GM06990 (cell line): ENCODE measurements around the gene CFAP92.

Source experiments
- DNase-seq: peaks from one replicate; pipeline ENCODE4 v3.0.0-alpha.2; 2011; ENCODE audit not compliant: insufficient read length; ENCODE audit errors: extremely low read depth
- H3K27me3 ChIP-seq: replicated peaks from 2 replicates; pipeline ENCODE4 v1.6.0; 2011; ENCODE audit warnings: low read length; ENCODE audit not compliant: control insufficient read depth, insufficient read depth
- H3K36me3 ChIP-seq: 2 replicates; pipeline ENCODE4 v1.5.1; 2011; ENCODE audit warnings: low read length; ENCODE audit not compliant: control insufficient read depth, insufficient read depth
- H3K4me3 ChIP-seq: replicated peaks from 2 replicates; pipeline ENCODE4 v1.5.1; 2011; ENCODE audit warnings: low read depth, mild to moderate bottlenecking, control low read depth, low read length
- CTCF ChIP-seq: IDR thresholded peaks from 2 replicates; pipeline ENCODE4 v1.5.1; 2011; ENCODE audit warnings: low read length, control low read depth, mild to moderate bottlenecking, inconsistent platforms; ENCODE audit not compliant: insufficient read depth, poor library complexity, severe bottlenecking

The CFAP92 gene

DNA sequence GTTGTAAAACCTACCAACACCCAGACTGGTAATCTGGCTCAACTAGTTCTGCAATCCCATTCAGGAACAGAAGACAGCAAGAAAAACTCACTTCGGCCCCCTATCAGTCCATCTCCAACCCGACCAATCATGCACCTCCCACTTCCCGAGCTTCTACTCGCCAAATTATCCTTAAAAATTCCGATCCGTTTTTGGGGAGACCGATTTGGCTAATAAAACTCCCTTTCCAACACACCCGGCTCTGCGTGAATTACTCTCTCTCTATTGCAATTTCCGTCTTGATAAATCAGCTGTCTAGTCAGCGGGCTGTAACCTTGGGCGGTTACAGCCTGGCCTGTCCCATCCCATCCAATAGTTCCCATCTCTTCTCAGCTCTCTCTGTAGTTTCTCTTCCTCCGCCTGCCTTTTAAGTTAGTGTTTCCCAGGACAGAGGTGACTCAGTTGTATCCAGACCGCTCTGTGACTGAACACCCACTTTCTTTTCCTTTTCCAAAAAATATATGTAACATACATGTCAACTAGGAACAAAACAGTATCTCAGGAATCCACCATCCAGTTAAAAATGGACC lies 115.2 kb downstream of the CFAP92 start:
- TF ChIP-seq CTCF = no peak
- no peak for DNase-seq
- H3K36me3 ChIP-seq = no peaks in the 10 kb centered on the region
- H3K27me3 ChIP-seq = no peaks in the 10 kb centered on the region
- H3K4me3 ChIP-seq = peak overlapping the region; percentile 91

DNA sequence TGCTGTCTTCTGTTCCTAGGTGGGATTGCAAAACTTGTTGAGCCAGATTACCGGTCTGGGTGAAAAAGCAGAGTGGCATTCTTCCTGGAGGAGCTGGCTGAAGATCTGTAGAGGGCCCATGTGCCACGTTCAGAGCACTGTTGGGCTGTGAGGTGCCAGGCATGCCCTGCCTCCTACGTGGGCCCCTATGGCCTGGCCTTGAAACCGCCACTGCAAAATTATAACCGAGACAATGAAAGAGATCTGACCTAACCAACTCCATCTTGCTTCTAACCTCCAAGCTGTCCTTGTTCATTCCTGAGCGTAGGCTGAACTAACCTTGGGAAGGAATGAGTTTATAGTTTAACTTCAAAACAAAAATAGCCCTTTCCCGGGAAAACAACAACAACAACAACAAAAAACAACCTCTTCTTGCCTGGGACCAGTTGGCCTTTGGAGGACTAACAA lies 115.8 kb downstream of the CFAP92 start:
- TF ChIP-seq CTCF = no peak

GRCh38 chr3:128875556-128876120 lies 118.2 kb downstream of the CFAP92 start:
- H3K27me3 ChIP-seq = no peaks in the 10 kb centered on the region
- no peak for DNase-seq
- H3K4me3 ChIP-seq = no peak overlapping the region
- peak; percentile 75 for TF ChIP-seq CTCF
- H3K36me3 ChIP-seq = no peaks in the 10 kb centered on the region

More for the DNA sequence above, 115.8 kb downstream of the CFAP92 start:
- no peaks in the 10 kb centered on the region for H3K36me3 ChIP-seq
- H3K27me3 ChIP-seq = no peaks in the 10 kb centered on the region
- no peak for DNase-seq
- peak overlapping the region; percentile 91 for H3K4me3 ChIP-seq

DNA sequence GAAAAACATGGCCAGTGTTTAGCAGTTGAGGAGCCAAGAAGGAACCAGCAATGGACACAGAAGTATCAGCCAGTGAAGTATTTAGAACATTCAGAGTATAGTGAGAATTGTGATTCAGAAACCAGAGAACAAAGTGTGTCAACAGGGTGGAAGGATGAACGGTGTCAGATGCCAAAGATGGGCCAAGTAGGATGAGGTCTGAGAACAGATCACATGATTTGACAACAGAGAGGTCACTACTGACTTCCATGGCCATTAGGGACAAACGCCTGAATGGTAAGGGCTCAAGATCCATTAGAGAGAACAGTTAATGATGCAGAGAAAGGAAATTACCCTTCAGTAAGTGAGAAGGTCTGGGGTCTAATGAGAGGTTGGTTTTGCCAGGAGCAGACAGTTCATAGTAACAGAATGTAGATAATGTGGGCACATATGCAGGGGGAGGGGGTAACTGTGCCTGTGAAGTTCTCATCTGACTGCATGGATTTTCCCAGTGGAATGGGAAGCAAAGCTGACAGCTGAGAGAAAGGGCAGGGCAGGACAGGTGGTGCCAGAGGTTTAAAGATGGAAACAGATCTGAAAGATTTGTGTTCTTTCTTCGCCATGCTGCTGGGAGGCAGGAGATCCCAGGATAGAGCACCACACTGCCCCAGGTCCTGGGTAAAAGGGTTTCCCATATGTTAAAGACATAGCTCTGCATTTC lies 119.2 kb downstream of the CFAP92 start:
- TF ChIP-seq CTCF = no peak
- Histone ChIP-seq H3K4me3 (no peak overlapping the region), H3K36me3 (no peaks in the 10 kb centered on the region), H3K27me3 (no peaks in the 10 kb centered on the region)
- DNase-seq = no peak

DNA sequence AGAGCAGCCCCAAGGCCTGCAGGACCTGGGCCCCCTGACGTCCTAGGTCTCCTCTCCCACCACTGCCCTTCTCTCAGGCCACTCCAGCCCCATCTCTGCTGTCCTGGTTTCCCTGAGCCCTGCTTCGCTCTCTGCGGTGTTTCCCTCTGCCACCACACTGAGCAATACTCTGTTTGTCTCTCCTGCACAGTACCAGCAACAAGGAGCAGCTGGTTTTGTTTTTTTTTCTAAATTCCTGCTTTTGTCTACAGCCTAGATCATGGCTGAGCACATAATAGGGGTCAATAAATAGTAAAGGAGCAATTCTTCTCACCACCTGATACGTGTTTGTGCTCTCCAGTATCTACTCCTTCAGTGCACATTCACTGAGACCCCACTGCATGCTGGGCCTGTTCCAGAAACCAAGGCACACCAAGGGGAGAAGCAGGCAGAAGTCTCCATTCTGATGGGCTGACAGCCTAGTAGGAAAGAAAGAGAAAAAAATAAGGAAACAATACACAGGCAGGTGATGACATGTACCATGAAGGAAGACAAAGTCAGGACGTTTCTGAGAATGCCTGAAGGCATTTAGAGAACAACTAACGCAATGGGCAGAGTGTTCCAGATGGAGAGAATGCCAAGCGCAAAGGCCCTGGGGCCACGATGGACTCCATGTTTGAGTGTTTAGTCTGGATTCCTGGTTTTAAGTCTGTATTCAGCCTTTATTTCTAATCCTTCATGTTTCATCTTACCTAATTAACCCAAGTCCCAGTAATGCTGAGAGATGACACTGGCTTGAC lies 120.4 kb downstream of the CFAP92 start:
- no peak for DNase-seq
- Histone ChIP-seq H3K4me3 (no peak overlapping the region), H3K36me3 (no peaks in the 10 kb centered on the region), H3K27me3 (no peaks in the 10 kb centered on the region)
- no peak for TF ChIP-seq CTCF
